GM12891 (cell line): ENCODE results near the gene SEMA5A.

ENCODE experiments used
- PAX5 ChIP-seq: IDR thresholded peaks from 2 replicates; pipeline ENCODE4 v1.6.1; 2011; ENCODE audit warnings: low read length, moderate library complexity, mild to moderate bottlenecking; ENCODE audit not compliant: insufficient read depth, severe bottlenecking
- POLR2A ChIP-seq: IDR thresholded peaks from 2 replicates; pipeline ENCODE4 v1.6.1; 2011; ENCODE audit warnings: low read depth, low read length, control low read depth
- POLR2AphosphoS5 ChIP-seq: IDR thresholded peaks from 2 replicates; pipeline ENCODE4 v1.6.1; 2011; ENCODE audit warnings: low read depth, low read length, control low read depth
- SPI1 ChIP-seq: IDR thresholded peaks from 2 replicates; pipeline ENCODE4 v1.6.1; 2011; ENCODE audit warnings: low read depth, low read length, control low read depth

GRCh38 chr5:9174446-9174845, 371.4 kb downstream of the SEMA5A start:
- TF ChIP-seq POLR2A (no peak), POLR2AphosphoS5 (no peak), PAX5 (no peak), SPI1 (no peak)
